C4-2B (cell line): ENCODE measurements around the gene EMX2.

Experiments used
- CTCF ChIP-seq: fragments of 450-650 bp; conservative IDR thresholded peaks from 2 replicates; pipeline ENCODE4 v1.5.1; 2017; ENCODE audit warnings: mild to moderate bottlenecking
- ZFX ChIP-seq: fragments of 450-650 bp; IDR thresholded peaks from 2 replicates; pipeline ENCODE4 v1.6.1; 2017

GRCh38 chr10:117544004-117544701 is 1.6 kb downstream of the EMX2 start:
- TF ChIP-seq CTCF (no peak), ZFX (no peak)
